PC-9 (cell line): Measurements from ENCODE around the gene REEP2.

Source experiments
- EZH2 ChIP-seq: fragments of 200-600 bp; sonication (generic); IDR thresholded peaks from 2 replicates; pipeline ENCODE4 v1.8.0; 2017; ENCODE audit warnings: antibody characterized with exemption, low read depth
- TF ChIP-seq, protein P1 (sequence below): fragments of 200-600 bp; sonication (generic); conservative IDR thresholded peaks from 2 replicates; pipeline ENCODE4 v1.6.1; 2017; ENCODE audit warnings: mixed run types, antibody characterized with exemption, mild to moderate bottlenecking, moderate library complexity

DNA sequence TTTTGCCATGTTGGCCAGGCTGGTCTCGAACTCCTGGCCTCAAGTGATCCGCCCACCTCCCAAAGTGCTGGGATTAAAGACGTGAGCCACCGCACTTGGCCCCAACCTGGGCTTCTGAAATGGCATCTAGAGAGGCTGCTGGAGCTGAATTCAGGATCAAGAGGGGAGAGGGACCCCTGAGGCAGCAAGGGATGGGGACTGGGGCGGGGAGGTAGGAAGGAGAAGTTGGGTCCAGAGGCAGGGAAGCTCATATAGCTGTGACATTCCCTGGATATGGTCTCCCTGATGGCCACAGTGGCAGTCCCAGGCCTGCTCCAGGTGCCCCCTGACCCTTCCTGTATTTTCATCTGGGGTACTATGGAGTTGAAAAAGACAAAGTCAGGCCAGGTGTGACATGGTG is 12.1 kb downstream of the REEP2 start:
- TF ChIP-seq, protein P1, sequence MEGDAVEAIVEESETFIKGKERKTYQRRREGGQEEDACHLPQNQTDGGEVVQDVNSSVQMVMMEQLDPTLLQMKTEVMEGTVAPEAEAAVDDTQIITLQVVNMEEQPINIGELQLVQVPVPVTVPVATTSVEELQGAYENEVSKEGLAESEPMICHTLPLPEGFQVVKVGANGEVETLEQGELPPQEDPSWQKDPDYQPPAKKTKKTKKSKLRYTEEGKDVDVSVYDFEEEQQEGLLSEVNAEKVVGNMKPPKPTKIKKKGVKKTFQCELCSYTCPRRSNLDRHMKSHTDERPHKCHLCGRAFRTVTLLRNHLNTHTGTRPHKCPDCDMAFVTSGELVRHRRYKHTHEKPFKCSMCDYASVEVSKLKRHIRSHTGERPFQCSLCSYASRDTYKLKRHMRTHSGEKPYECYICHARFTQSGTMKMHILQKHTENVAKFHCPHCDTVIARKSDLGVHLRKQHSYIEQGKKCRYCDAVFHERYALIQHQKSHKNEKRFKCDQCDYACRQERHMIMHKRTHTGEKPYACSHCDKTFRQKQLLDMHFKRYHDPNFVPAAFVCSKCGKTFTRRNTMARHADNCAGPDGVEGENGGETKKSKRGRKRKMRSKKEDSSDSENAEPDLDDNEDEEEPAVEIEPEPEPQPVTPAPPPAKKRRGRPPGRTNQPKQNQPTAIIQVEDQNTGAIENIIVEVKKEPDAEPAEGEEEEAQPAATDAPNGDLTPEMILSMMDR, result no peak
- TF ChIP-seq EZH2, result no peak
